HG02571 (cell line): Measurements from ENCODE around the gene MAGOHB.
"Not testable (repeated sequence)": the region's sequence is repeated elsewhere in the genome, so short reads cannot be mapped to it uniquely, and the experiment has no call there.

Source experiments
- ATAC-seq: cut with Tn5 transposase; IDR thresholded peaks from one replicate; pipeline ENCODE4 v1.9.1; 2021; ENCODE audit warnings: mild to moderate bottlenecking, moderate library complexity; ENCODE audit not compliant: unreplicated experiment

MAGOHB gene

GRCh38 chr12:10612984-10613348 lies 443 bp downstream of the MAGOHB start:
- ATAC-seq: peak; percentile 9

DNA sequence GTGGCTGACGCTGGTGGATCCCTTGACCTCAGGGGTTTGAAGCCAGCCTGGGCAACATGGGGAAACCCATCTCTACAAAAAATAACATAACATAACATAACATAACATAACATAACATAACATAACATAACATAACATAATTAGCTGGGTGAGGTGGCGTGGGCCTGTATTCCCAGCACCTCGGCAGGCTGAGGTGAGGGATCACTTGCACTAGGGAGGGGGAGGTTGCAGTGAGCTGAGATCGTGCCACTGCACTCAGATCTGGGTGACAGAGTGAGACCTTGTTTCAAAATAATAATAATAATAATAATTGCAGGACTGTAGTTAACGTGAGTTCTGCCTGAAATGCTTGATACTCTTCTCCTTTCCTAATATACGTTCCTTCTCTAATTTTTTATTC lies 1.3 kb downstream of the MAGOHB start:
- no peak for ATAC-seq

GRCh38 chr12:10611258-10611657 lies 2.2 kb downstream of the MAGOHB start:
- not testable (repeated sequence) for ATAC-seq

DNA sequence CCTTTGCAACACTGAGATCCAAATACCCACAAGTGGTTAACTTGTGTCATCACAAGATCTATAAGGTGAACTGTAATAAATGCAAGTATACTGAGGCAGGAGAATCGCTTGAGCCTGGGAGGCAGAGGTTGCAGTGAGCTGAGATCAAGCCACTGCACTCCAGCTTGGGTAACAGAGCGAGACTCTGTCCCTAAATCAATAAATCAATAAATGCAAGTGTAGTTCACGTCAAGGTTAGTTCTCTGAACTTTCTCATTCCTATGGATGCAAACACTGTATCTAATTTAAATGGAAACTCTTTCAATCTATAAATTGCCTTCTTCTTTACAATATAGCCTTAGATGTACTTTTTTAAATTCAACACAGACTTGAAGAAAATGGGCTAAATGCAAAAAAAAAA lies 3.2 kb downstream of the MAGOHB start:
- ATAC-seq: no peak

GRCh38 chr12:10607885-10608458 lies 5.4 kb downstream of the MAGOHB start:
- ATAC-seq: no peak

DNA sequence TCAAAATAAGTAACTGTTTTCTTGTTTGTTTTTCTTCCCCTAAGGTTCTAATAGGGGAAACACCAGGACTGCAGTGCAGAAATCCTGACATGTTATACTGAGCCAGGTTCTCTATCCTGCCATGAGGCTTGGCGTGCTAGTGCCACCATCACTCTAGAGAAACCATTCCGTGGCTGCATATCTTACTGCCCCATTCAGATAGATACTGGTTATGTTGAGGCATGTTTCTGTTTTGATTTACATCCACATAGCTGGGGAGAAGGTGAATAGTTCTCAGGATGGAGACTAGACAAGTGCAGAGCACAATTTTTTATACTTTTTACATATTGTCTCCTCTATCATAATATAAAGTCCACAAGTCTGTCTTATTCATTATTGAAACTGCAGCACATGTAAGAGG lies 11.5 kb downstream of the MAGOHB start:
- no peak for ATAC-seq

- ATAC-seq: no peak
Observed at GRCh38 chr12:10600988-10601387, 12.4 kb downstream of the MAGOHB start.

DNA sequence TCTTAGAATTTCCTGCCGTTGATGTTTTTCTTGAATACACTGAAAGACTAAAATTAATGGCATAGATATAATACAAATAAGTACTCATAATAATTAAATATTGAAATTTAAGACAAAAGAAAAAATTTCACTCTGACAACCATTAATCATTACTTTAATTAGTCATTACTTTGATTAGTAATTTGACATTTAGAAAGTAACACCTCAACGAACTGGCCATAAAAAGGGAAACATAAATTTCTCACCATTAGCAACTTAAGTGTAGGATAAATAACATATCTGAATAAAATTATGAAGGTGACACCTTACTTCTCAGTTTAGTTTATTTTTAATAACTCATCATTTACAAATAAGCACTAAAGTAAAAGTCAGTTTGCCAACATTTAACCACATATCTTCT lies 17.5 kb downstream of the MAGOHB start:
- no peak for ATAC-seq

DNA sequence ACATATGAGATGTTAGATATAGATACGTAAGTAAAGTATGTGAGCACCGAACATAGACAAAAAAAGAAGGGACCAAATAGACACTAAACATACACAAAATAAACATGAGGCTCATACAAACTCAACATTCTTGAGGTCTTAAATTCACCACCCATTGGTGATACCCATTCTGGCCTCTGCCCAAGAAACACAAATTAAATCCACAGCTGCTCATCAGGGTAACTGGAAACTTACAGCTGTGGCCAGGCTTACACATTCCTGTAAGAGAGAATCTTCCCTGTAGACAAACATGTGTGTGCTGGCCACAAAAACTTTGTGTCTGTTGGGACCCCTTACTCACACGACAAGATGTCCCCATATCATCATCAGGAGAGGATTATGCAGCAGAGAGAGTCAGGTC lies 22.4 kb downstream of the MAGOHB start:
- no peak for ATAC-seq

DNA sequence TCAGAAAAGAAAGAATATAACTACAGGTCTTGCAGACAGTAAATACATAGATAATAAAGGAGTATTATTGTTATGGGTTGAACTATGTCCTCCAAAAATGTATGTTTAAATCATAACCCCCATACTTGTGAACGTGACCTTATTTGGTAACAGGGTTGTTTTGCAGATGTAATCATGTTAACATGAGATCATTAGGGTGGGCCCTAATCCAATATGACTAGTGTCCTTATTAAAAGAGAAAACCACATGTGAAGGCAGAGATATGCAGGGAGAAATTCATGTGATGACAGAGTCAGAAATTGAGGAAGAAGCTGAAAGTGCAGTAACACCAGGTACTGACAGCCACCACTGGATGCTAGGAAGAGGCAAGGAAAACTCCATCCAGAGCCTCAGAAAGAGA lies 29.0 kb downstream of the MAGOHB start:
- no peak for ATAC-seq

- ATAC-seq: no peak
Observed at GRCh38 chr12:10582704-10583103, 30.7 kb downstream of the MAGOHB start.

DNA sequence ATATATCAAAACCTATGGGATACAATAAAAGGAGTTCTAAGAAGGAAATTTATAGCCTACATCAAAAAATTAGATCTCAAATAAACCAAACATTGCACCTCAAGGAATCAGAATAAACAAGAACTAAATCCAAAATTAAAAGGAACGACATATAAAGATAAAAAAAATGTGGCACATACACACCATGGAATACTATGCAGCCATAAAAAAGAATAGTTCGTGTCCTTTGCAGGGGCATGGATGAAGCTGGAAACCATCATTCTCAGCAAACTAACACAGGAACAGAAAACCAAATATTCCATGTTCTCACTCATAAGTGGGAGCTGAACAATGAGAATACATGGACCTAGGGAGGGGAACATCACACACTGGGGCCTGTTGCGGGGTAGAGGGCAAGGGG lies 31.3 kb downstream of the MAGOHB start:
- ATAC-seq: not testable (repeated sequence)

GRCh38 chr12:10574307-10574706 lies 39.1 kb downstream of the MAGOHB start:
- no peak for ATAC-seq

DNA sequence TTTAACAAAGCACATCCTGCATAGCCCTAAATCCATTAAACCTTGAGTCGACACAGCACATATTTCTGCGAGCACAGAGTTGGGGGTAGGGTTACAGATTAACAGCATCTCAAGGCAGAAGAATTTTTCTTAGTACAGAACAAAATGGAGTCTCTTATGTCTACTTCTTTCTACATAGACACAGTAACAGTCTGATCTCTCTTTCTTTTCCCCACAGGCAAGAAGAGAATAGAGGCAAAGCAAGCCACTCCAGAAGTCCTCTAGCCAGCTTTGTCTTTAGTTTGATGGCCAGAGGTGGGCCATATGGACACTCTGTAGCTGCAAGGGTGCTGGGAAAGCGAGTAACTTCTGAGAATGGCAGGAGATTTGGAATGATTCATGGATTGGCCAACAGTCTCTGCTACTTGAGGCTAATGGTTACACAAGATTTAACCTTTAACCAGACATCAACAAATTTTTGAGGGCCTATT lies 41.4 kb downstream of the MAGOHB start:
- ATAC-seq: not testable (repeated sequence)

GRCh38 chr12:10571141-10571540 lies 42.3 kb downstream of the MAGOHB start:
- no peak for ATAC-seq

GRCh38 chr12:10567813-10568212 lies 45.6 kb downstream of the MAGOHB start:
- ATAC-seq: no peak

DNA sequence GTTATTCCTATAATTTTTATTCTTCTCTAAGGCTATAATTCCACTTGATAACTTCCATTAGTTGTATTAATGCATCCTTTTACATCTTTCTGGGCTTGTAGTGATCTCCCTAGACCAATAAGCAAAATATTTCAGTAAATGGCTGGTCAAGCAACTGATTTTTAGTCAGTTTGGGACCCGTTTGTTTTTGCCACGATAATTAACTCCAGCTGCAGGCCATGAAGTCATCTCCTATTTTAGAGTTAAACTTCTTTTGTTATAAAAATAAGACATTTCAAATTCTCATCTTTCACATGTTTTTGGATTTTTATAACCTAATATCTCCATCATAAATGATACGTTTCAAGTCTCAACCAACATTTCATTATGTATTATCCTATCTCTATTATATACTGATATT lies 49.4 kb downstream of the MAGOHB start:
- no peak for ATAC-seq

- ATAC-seq: no peak
Observed at GRCh38 chr12:10563002-10563401, 50.4 kb downstream of the MAGOHB start.

- no peak for ATAC-seq
Observed at GRCh38 chr12:10562306-10562933, 51.0 kb downstream of the MAGOHB start.

DNA sequence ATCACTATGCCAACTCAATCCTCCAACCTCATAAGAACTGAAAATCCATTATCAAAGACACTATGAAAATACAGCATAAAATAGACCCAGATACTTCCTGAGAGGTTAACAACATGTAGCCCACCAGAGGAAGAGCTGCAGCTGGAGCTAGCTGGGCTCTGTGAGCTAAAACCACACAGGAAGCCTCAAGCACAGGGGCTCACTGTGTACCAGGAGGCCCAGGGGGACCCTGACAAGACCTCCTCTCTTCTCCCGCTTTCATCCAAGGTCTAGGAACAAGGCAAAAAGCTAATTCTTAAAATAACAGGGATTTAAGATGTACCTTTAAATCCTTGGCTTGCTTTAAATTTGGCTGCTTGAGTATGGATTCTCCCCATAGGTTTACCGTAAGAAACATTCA lies 54.2 kb downstream of the MAGOHB start:
- no peak for ATAC-seq

- ATAC-seq: no peak
Observed at GRCh38 chr12:10558789-10559188, 54.6 kb downstream of the MAGOHB start.

GRCh38 chr12:10558301-10558700 lies 55.1 kb downstream of the MAGOHB start:
- ATAC-seq: no peak

- no peak for ATAC-seq
Observed at GRCh38 chr12:10557766-10558165, 55.6 kb downstream of the MAGOHB start.
